Activated T-cell treated with anti-CD3 and anti-CD28 coated beads for 24 hours (primary cell): ENCODE data around the gene PTH2R.
"Not testable (repeated sequence)": the region's sequence is repeated elsewhere in the genome, so short reads cannot be mapped to it uniquely, and the experiment has no call there.

ENCODE experiments used
- DNase-seq: peaks from one replicate; pipeline ENCODE4 v3.0.0-alpha.2; 2020; ENCODE audit warnings: low read depth

PTH2R gene

DNA sequence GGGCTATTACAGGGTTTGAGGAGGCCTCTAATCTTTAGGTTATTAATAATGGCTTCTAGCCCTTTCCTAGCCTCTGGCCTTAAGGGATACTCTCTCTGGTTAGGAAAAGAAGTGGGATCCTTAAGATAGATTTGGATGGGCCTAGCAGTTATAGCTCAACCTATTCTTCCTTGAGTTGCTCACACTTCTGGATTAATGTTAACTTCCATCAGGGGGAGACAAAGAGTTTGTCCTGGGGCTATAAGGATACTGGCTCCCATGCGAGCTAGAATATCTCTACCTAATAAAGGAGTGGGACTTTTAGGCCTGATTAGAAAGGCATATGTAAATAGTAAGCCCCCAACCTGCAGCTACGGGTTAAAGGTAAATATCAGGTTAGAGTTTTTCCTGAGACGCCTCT, 14.3 kb upstream of the PTH2R start:
- no peak for DNase-seq

DNA sequence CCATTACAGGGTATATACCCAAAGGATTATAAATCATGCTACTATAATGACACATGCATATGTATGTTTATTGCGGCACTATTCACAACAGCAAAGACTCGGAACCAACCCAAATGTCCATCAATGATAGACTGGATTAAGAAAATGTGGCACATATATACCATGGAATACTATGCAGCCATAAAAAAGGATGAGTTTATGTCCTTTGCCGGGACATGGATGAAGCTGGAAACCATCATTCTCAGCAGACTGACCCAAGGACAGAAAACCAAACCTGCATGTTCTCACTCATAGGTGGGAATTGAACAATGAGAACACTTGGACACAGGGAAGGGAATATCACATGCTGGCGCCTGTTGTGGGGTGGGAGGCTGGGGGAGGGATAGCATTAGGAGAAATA, 9.8 kb upstream of the PTH2R start:
- DNase-seq, result not testable (repeated sequence)

DNA sequence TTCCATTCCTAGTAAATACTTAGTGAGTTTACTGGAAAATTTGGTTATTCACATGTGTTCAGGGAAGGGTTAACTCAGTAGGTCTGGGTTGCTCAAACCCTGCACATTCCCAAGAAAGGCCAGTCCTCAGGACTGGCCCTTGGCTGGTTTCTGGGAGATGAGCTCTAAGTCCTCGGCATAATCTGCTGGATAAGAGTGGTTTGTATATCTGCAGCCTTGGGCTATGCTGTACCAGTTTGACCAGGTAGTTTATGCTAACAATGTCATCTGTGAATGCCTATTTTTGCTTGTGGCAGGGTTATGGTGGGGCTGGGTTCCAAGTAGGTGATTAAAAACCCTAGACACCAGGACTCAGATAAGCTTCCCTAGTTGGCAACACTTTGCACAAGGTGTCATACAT, 7.4 kb upstream of the PTH2R start:
- DNase-seq, result no peak

DNA sequence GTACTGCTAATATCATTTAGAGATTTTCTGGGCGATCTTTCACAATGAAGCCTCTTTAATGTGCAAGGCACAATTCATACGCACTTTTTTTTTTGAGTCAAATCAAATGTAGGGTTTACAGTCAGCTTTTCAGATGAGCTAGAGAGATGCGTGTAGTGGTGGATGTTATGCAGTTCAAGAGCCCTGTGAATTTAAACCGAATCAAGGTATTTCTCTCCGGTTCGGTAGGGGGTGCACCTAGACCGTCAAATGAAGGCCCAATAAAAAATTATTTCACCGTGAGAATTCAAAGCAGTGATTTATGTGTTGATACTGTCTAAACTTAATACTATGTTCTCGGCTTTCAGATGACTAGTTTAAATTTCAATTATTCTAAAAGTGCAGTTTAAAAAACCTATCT, 1.1 kb downstream of the PTH2R start:
- DNase-seq, result no peak

DNA sequence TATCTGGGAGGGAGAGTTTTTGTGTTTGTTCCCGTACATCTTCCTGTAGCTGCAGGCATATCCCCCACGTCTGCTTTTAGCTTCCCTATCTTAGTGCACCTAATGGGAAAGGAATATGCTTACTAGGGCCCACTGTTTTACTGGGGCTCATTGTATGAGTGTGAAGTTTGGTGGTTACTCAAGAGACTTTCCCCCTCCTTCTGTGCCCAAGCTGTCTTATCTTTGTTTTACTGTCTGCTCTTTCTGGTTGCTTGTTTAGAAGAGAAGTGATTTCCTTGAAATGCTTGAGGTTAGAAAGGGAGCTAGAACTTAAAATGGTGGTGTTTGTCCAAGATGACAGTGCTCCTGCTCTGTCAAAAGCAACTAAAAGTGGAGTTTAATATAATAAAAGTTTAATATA, 7.3 kb downstream of the PTH2R start:
- no peak for DNase-seq

DNA sequence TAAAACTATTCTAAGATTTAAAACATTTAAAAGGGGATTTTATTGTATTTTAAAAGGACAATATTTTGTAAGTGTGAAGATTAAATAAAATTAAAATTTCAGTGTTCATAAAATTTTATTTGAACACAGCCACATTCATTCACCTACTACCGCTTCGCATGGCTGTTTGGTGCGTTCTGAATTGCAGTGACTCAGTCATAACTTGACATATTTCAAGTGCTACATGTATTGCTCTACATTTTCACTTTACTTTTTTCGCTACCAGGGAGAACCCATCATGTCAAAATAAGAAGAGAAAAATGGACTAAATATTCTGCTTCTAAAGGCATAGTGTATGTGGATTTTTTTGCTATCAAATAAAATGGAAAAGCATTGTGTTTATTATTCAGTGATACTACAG, 8.7 kb downstream of the PTH2R start:
- no peak for DNase-seq

DNA sequence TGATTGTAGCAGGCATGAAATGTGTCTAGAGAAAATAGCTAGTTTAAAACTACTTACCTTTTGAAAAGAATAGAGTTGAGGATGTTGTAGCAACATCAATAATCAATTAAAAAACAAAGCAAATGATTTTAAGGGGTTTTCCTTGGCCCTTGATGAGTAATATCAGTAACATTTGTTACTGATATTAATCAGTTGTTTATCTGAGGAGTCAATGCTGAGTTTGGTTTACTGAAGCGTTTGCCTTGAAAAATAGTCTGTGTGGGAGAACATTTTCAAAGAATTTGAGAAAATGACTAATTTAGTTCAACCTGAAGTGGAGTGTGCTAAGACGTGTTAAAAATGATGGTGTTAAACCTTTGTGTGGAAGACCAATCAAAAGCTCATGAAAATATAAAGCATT, 9.3 kb downstream of the PTH2R start:
- DNase-seq, result no peak

DNA sequence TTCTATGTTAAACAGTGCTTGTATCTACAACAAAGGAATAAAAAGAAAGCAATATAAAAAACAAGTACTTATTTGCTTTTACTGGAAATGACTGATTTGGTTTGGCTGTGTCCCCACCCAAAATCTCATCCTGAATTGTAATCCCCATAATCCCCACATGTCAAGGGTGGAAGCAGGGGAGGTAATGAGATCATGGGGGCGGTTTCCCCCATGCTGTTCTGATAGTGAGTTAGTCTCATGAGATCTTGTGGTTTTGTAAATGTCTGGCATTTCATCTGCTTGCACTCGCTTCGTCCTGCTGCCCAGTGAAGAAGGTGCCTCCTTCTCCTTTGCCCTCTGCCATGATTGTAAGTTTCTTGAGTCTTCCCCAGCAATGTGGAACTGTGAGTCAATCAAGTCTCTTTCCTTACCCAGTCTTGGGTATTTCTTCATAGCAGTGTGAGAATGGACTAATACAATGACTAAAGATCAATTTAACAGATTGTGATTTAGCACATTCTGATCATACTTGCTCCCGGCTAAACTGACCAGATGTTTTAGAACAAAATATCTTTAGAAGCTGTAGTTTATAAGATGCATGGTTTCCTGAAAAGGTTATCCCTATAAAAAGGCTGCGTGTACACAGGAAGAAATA, 19.9 kb downstream of the PTH2R start:
- DNase-seq, result no peak

DNA sequence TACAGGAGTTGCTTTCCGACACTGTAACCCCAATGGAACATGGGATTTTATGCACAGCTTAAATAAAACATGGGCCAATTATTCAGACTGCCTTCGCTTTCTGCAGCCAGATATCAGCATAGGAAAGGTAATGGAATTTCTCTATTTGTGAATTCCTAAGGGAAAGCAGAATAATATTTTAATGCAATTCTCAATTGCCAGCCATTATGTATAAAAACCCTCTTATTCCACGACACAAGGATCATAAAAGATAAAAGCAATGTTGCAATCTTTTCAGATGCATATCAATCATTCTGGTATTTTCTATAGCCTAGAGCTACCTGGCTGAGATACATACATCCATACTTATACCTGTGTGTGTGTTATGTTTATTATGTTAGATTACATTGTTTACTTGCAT, 31.2 kb downstream of the PTH2R start:
- no peak for DNase-seq

DNA sequence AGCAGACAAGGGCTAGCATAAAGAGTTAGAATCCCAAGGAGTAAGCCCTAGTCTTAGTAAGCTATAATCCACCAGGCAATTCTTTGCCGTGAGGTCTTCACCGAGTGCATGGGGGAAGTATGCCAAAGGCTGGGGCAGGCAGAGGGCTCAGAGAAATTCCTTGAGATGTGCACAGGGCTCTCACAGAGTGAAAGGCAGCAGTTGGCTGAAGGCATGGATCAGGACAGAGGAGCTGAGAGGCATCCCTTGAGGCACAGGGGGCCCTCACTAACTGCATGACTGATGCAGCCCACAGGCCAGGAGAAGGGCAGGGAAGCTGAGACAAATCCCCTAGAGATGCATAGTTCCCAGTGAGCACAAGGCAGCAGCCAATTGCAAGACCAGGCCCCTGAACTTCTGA, 34.1 kb downstream of the PTH2R start:
- DNase-seq, result no peak

DNA sequence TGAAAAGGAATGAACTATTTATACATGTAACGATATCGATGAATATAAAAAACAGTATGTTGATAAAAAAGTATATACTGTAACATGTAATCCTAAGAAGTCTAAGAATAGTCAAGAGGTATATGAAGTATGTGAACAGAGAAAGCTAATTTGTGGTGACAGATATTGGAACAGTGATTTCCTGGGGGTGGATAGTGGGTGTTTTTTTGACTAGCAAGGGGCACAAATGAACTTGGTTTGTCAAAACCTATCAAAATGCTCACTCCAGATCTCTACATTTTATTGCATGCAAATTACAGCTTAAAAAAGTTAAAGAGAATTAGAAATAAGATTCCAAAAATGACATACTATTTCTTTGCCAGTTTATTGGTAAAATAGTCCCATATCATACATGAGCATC, 35.4 kb downstream of the PTH2R start:
- no peak for DNase-seq

DNA sequence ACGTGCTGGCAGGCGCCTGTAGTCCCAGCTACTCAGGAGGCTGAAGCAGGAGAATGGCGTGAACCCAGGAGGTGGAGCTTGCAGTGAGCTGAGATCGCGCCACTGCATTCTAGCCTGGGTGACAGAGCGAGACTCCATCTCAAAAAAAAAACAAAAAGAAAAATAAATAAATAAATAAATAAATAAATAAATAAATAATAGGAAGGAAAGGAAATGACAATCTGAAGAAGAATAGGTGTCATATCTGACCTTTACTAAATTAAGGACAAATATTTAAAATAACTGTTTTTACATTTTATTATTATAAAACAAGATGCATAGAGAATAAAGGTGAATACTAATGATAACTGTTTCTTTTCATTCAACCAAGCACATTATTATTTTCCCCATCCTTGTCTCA, 40.9 kb downstream of the PTH2R start:
- DNase-seq, result not testable (repeated sequence)

DNA sequence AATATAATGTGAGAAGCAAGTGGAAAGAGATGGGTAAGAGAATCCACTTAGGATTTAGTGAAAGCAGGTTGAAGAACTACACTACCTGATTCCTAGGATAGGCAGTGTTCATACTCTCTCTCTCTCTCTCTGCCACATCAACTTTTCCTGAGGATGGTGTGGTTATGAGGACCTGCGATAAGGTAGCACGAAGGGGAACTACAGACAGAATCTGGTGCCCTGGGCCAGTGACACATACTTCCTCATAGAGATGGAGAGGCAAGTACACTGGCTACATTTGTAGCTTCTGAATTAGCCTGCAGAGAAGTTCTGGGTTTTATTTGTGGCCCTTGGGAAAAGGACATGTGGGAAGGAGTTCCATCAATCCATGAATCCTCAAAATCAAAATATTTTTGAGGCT, 44.5 kb downstream of the PTH2R start:
- DNase-seq, result no peak

DNA sequence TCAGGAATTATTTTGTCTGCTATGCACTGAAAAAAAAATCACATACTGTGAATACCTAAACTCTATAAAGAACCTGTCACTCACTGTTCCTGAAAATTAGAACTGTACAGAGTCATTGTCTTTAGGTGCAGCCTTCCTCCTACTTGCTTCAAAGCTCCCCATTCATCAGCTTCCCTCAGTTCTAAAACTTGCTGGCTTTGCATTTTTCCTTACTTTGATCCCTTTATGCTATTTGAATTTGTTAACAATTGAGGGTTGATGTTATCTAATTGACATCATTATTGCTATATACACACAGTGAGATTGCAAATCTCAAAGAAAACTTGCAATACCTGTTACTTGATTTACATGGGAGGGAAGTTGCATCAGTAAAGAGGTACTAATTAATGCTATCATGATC, 48.3 kb downstream of the PTH2R start:
- no peak for DNase-seq

DNA sequence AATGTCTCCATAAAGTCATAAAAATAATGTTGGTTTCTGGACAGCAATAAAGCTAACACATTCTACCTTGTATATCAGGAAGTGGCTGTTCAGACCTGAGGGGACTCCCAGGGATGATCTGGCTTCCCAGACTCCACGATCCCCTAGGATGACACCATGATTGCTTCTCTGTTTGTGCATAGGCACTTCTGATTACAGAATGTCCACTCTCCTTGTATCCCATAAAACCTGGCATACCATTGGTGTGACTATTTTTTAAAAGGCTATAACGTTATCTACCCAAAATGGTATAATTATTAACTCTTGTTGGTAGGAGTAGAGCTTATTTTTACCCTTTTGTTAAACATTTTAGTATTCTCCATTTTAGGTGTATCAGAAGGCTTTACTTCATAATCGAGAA, 57.1 kb downstream of the PTH2R start:
- no peak for DNase-seq

DNA sequence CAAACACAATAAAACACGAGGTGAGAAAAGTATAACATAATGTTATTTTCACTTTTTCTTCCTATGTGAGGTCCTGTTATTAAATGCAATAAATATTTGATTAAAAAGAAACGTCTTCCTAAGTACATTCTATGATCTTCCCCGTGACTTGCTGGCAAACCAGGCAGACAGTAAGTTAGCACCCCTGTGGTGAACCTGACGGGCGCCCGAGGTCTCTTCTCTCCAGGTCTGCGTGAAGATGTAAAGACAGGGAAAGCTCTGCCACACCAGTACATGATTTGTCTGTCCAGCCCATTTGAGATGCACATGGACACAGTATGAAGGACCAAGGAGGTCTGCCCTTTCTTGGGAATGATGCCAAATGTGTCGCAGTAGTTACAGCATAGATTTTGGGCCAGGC, 57.6 kb downstream of the PTH2R start:
- DNase-seq, result no peak

DNA sequence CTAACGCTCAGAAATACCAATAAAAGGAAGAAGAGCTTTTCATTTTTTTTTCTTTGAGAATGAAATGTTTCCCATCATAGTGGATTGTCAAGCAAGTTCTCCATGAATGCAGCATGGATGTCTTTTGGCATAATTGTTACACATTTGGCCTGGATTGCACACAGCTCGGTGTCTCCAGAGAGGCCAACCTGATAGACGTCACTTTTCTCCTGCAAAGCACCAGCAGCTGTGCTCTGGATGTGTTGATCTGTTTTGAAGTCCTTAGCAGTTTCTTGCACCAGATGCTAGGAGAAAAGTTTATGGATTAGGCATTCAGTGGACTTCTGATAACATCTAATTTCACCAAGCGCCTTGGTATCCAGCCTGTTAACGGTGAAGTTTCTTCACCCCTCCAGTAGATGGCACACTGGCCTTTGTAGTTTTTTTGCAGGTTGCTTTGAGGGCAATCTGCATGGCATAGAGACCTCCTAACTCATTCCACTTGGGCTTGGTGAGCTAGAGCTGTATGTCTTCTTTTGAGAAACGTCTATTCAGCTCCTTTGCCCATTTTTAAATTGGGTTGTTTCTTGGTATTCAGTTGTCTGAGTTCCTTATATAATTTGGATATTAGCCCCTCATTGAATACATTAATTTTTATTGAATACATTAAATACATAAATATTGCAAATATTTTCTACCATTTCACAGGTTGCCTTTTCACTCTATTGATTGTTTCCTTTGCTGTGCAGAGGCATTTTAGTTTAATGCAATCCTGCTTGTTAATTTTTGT, 59.7 kb downstream of the PTH2R start:
- no peak for DNase-seq

DNA sequence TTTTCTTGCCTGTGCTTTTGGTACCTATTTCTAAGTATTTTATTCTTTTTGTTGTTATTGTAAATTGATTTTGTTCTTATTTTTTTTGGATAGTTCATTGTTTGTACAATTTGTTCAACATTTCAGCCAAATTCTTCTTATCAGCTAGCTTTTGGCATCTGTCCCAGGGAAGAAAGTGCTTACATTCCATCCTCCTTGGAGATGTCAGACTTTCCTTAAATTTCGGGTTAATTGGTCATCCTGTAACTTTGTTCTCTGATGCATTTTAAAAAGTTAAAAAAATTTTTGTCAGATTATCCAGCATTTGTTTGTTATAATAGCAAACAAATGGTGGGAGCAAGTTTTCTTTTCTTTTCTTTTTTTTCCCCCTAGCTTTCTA, 60.3 kb downstream of the PTH2R start:
- no peak for DNase-seq

DNA sequence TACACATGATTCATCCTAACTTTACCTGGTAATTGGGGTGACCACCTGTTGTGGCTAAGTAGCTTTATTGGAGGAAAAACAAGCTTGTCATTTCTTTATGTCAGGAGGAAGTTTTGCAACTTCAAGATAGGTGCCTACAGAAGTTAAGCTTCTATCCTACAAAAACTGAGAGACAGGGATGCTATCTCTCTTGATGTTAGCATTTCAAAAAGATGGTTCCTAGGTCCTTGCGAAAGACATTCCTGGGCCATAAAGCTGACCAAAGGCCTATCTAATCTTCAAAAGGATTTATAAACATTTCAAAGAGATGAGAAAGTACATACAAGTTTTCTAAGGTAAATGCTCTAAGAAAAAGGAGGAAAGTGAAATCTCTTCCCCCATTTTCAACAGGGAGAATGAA, 61.0 kb downstream of the PTH2R start:
- no peak for DNase-seq

DNA sequence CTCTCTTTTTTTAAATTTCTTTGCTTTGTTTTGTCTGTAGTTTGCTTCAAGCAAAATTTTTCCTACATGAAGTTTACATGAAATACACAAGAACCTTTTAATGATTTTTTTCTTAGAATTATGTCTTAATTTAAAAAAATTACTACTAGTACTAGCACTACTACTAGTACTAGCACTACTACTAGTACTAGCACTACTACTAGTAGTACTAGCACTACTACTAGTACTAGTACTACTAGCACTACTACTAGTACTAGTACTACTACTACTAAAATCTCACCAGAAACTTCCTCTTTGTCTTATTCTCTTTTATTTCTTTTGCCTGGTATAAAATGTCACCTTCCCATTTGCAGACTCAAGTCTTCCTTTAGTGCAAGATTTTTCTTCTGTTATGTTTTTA, 71.1 kb downstream of the PTH2R start:
- DNase-seq, result no peak

DNA sequence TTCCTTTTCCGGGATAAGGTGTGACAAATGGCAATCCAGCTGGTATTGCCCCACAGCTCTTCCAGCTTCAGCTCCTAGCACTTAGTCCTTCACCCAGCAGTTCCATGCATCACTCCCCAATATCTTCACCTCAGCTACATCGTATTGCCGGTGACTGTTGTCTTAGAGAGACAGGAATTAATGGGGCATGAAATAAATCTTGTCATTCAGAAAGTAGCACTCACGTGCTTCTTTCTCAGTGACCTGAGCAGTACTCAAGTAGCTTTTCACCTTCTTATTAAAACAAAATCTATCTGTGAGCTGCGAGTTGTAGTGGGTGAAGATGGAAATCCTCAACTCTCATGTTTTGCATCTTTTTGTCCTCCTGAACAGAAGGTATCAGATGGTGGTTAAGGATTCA, 72.8 kb downstream of the PTH2R start:
- DNase-seq, result no peak

DNA sequence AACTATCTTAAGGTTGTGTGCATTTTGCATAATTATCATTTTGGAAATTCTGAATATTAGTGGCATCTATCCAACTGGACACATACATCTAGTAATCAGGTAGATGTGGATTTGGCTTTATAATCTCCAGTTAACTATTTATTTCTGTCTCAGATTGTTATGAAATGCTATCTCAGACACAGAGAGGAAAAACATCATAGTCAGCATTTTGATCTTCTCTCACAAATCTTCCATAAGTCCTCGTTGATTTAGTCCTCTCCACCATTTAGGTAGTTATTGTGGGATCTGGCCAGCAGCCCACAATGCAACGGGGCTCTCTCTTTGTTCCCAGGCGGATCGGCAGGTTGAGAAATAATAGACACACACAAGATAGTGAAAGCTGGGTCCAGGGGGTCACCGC, 75.4 kb downstream of the PTH2R start:
- not testable (repeated sequence) for DNase-seq

DNA sequence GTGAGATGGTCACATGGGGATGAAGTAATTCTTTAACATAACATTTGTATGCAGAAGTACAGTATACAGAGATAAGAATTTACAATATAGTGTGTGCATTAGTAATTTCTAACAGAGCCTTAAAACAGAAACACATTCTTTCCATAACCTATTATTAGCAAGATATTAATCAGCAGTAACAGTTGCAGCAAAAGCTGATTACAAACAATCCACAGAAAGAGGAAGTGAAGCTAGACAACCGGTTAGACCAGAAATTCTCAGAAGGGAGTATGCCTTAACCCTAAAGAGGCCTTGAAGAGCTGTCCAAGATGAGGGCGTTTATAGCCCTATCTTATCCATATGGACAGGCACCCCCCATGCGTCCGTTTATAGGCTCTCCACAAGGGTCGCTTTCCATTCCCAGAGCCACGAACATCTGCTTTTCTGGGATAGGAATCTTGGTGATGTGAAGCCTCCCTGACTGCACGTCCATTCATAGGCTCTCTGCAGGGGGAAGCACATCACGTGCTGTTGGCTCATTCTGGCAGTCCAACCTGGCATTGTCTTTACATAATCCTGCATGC, 75.9 kb downstream of the PTH2R start:
- not testable (repeated sequence) for DNase-seq

DNA sequence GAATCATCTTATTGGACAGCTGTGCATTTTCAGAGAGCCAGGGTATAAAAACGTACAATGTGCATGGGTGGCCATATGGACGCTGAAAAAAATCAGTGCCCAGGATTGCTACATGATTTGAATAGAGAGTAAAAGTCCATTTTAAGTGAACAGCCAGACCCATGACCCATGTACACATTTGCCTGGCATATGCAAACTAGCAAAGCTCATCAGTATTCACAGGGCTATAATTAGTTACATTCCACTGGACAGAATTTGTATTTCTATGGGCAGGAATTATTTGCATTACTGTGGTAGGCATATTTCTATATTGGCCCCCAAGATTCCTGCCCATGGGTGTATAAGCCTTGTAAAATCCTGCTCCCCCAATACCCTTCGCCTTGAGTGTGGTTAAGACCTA, 78.8 kb downstream of the PTH2R start:
- no peak for DNase-seq
